Measurements from ENCODE around the gene GABRB1.

GABRB1 gene

GRCh38 chr4:47442980-47443379 is 411.6 kb downstream of the GABRB1 start:
- H3K27ac ChIP-seq (ENCODE audit: extremely low read depth, low read depth, low read length), result no peak overlapping the region
- CTCF ChIA-PET, result interaction anchor here (0.5 kb wide), 1 partner anchor 16 kb away, joined by 4 read pairs; no protein-coding TSS in a partner anchor

More at GRCh38 chr4:47442980-47443379, 411.6 kb downstream of the GABRB1 start:
- TF ChIP-seq, protein P1, sequence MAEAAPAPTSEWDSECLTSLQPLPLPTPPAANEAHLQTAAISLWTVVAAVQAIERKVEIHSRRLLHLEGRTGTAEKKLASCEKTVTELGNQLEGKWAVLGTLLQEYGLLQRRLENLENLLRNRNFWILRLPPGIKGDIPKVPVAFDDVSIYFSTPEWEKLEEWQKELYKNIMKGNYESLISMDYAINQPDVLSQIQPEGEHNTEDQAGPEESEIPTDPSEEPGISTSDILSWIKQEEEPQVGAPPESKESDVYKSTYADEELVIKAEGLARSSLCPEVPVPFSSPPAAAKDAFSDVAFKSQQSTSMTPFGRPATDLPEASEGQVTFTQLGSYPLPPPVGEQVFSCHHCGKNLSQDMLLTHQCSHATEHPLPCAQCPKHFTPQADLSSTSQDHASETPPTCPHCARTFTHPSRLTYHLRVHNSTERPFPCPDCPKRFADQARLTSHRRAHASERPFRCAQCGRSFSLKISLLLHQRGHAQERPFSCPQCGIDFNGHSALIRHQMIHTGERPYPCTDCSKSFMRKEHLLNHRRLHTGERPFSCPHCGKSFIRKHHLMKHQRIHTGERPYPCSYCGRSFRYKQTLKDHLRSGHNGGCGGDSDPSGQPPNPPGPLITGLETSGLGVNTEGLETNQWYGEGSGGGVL (tag by site-specific recombination; IDR thresholded peaks at IDR 0.05), result no peak
- TF ChIP-seq ZNF280C (tag by site-specific recombination; IDR thresholded peaks at IDR 0.05), result no peak
- TF ChIP-seq ZBTB1 (tag by site-specific recombination; IDR thresholded peaks at IDR 0.05), result no peak
- TF ChIP-seq, protein P2, sequence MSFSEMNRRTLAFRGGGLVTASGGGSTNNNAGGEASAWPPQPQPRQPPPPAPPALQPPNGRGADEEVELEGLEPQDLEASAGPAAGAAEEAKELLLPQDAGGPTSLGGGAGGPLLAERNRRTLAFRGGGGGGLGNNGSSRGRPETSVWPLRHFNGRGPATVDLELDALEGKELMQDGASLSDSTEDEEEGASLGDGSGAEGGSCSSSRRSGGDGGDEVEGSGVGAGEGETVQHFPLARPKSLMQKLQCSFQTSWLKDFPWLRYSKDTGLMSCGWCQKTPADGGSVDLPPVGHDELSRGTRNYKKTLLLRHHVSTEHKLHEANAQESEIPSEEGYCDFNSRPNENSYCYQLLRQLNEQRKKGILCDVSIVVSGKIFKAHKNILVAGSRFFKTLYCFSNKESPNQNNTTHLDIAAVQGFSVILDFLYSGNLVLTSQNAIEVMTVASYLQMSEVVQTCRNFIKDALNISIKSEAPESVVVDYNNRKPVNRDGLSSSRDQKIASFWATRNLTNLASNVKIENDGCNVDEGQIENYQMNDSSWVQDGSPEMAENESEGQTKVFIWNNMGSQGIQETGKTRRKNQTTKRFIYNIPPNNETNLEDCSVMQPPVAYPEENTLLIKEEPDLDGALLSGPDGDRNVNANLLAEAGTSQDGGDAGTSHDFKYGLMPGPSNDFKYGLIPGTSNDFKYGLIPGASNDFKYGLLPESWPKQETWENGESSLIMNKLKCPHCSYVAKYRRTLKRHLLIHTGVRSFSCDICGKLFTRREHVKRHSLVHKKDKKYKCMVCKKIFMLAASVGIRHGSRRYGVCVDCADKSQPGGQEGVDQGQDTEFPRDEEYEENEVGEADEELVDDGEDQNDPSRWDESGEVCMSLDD (tag by site-specific recombination; IDR thresholded peaks at IDR 0.05), result no peak
- no peak for TF ChIP-seq SP7 (tag by site-specific recombination; IDR thresholded peaks at IDR 0.05)
- TF ChIP-seq, protein P3, sequence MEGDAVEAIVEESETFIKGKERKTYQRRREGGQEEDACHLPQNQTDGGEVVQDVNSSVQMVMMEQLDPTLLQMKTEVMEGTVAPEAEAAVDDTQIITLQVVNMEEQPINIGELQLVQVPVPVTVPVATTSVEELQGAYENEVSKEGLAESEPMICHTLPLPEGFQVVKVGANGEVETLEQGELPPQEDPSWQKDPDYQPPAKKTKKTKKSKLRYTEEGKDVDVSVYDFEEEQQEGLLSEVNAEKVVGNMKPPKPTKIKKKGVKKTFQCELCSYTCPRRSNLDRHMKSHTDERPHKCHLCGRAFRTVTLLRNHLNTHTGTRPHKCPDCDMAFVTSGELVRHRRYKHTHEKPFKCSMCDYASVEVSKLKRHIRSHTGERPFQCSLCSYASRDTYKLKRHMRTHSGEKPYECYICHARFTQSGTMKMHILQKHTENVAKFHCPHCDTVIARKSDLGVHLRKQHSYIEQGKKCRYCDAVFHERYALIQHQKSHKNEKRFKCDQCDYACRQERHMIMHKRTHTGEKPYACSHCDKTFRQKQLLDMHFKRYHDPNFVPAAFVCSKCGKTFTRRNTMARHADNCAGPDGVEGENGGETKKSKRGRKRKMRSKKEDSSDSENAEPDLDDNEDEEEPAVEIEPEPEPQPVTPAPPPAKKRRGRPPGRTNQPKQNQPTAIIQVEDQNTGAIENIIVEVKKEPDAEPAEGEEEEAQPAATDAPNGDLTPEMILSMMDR (tag by site-specific recombination; IDR thresholded peaks at IDR 0.05), result no peak
- no peak for TF ChIP-seq ZNF394 (tag by site-specific recombination; IDR thresholded peaks at IDR 0.05; ENCODE audit: borderline replicate concordance)
- TF ChIP-seq ZNF133 (tag by site-specific recombination; IDR thresholded peaks at IDR 0.05), result no peak
- no peak for TF ChIP-seq PRDM6 (tag by site-specific recombination; IDR thresholded peaks at IDR 0.05)
- TF ChIP-seq ZNF335 (tag by site-specific recombination; conservative IDR thresholded peaks at IDR 0.05), result no peak
- no peak for TF ChIP-seq ZNF558 (tag by site-specific recombination; IDR thresholded peaks at IDR 0.05)
- no peak for TF ChIP-seq ZNF174 (tag by site-specific recombination; IDR thresholded peaks at IDR 0.05)
- TF ChIP-seq ZNF302 (tag by site-specific recombination; IDR thresholded peaks at IDR 0.05; ENCODE audit: low read depth), result no peak
- no peak for TF ChIP-seq GLIS1 (tag by site-specific recombination; IDR thresholded peaks at IDR 0.05)
- Histone ChIP-seq H3K4me3 (ENCODE audit: low read depth, low read length) (no peak overlapping the region), H3K4me1 (ENCODE audit: control insufficient read depth, insufficient read depth, low read length) (no peaks in the 10 kb centered on the region), H3K36me3 (ENCODE audit: control insufficient read depth in 2 of 2, insufficient read depth in 1 of 2, low read length in 2 of 2) (no peaks in the 10 kb centered on the region), H3K9me3 (ENCODE audit: control insufficient read depth, insufficient read depth, low read depth, low read length) (no peaks in the 10 kb centered on the region)
- POLR2A ChIA-PET, result no interaction called here
